ENCODE data around the gene FAM83E.
A peak's percentile ranks its signal among the peaks of the same experiment; 100 is the strongest.
"Not testable (repeated sequence)": the region's sequence is repeated elsewhere in the genome, so short reads cannot be mapped to it uniquely, and the experiment has no call there.

The FAM83E gene

GRCh38 chr19:48614436-48615230 lies at the start of gene FAM83E:
FAM83E (minus strand) TSS chr19:48615076; CDS start chr19:48613372, 1,704 bp downstream.
- DNase-seq, result no peak

GRCh38 chr19:48664476-48664875 lies 49.6 kb upstream of the FAM83E start:
- DNase-seq, result no peak

GRCh38 chr19:48663667-48664066 lies 48.8 kb upstream of the FAM83E start:
- DNase-seq, result no peak

- DNase-seq, result no peak
Measured at GRCh38 chr19:48661711-48662090, 46.8 kb upstream of the FAM83E start.

- DNase-seq, result peak; percentile 95
Measured at GRCh38 chr19:48660852-48661710, 46.2 kb upstream of the FAM83E start.

GRCh38 chr19:48659768-48660167 lies 44.9 kb upstream of the FAM83E start:
- no peak for DNase-seq

- no peak for DNase-seq
Measured at GRCh38 chr19:48658483-48658882, 43.6 kb upstream of the FAM83E start.

GRCh38 chr19:48657828-48658227 lies 43.0 kb upstream of the FAM83E start:
- not testable (repeated sequence) for DNase-seq

- no peak for DNase-seq
Measured at GRCh38 chr19:48656840-48657474, 42.1 kb upstream of the FAM83E start.

GRCh38 chr19:48654299-48655059 lies 39.6 kb upstream of the FAM83E start:
- DNase-seq, result no peak

- no peak for DNase-seq
Measured at GRCh38 chr19:48651683-48652048, 36.8 kb upstream of the FAM83E start.

GRCh38 chr19:48650974-48651682 lies 36.3 kb upstream of the FAM83E start:
- DNase-seq, result no peak

GRCh38 chr19:48648134-48648533 lies 33.3 kb upstream of the FAM83E start:
- no peak for DNase-seq

GRCh38 chr19:48646722-48647216 lies 31.9 kb upstream of the FAM83E start:
- no peak for DNase-seq

- peak; percentile 94 for DNase-seq
Measured at GRCh38 chr19:48646001-48646721, 31.3 kb upstream of the FAM83E start, which contains the start of gene CA11. CA11 (minus strand) TSS chr19:48646187; CDS start chr19:48645632, 555 bp downstream.

GRCh38 chr19:48645620-48646000 lies 30.7 kb upstream of the FAM83E start:
- no peak for DNase-seq

- peak; percentile 83 for DNase-seq
Measured at GRCh38 chr19:48644839-48645619, 30.2 kb upstream of the FAM83E start.

- no peak for DNase-seq
Measured at GRCh38 chr19:48644355-48644754, 29.5 kb upstream of the FAM83E start.

GRCh38 chr19:48642862-48643261 lies 28.0 kb upstream of the FAM83E start:
- no peak for DNase-seq

- no peak for DNase-seq
Measured at GRCh38 chr19:48641850-48642249, 27.0 kb upstream of the FAM83E start.

All from activated CD4-positive, alpha-beta T cell treated with anti-CD3 and anti-CD28 coated beads, Interleukin-10, Interleukin-2, amounts not matched to agents 100 ng/mL and 50 ng/mL, durations not matched to agents 16 hours and 8 hours (primary cell).